H1 (cell line): ENCODE results near the gene CCDC148. TPM values are rescaled to one million over a fixed set of nuclear protein-coding genes. Genes with fewer than 3 reads are reported as not detected.

ENCODE experiments used
- CTCF ChIA-PET: fragments of 300-600 bp; sonication (Branson Sonifier 250); formaldehyde crosslinking; loops from one replicate; lab custom pipeline; 2021; ENCODE audit not compliant: partially characterized antibody; lab: Charles Lee
- POLR2A ChIA-PET: fragments of 300-600 bp; sonication (Branson Sonifier 250); formaldehyde crosslinking; loops from one replicate; lab custom pipeline; 2021; ENCODE audit warnings: inconsistent platforms; ENCODE audit not compliant: partially characterized antibody; lab: Charles Lee
- DNase-seq, 2 experiments: peaks; one replicate each; pipeline versions ENCODE4 v3.0.0 to v3.0.0-alpha.2; 2010 to 2022; ENCODE audit warnings: low spot score in 2 of 2, low read depth in 1 of 2, mixed read lengths in 1 of 2
- FAIRE-seq: peaks from 2 replicates; lab custom pipeline; 2011; peaks lifted over from hg19 to GRCh38; lab: Jason Lieb, UNC
- H2AFZ ChIP-seq: 2 replicates; pipeline ENCODE4 v1.8.1; 2012; ENCODE audit warnings: low read length, inconsistent platforms
- H2AK5ac ChIP-seq: 2 replicates; pipeline ENCODE4 v1.6.1; 2013; ENCODE audit warnings: low read depth, low read length
- H2BK120ac ChIP-seq: replicated peaks from 2 replicates; pipeline ENCODE3; 2013; ENCODE audit warnings: low read depth, low read length, inconsistent platforms
- H2BK12ac ChIP-seq: 2 replicates; pipeline ENCODE4 v1.6.1; 2013; ENCODE audit warnings: low read depth, low read length
- H2BK15ac ChIP-seq: 2 replicates; pipeline ENCODE4 v1.6.1; 2013; ENCODE audit warnings: low read length
- H2BK20ac ChIP-seq: 2 replicates; pipeline ENCODE4 v1.6.1; 2013; ENCODE audit warnings: low read length
- H2BK5ac ChIP-seq: 2 replicates; pipeline ENCODE4 v1.6.1; 2013; ENCODE audit warnings: low read depth, low read length
- H3K14ac ChIP-seq: 2 replicates; pipeline ENCODE4 v1.6.1; 2013; ENCODE audit warnings: inconsistent platforms; ENCODE audit not compliant: insufficient read length
- H3K18ac ChIP-seq: 2 replicates; pipeline ENCODE4 v1.6.1; 2013; ENCODE audit warnings: low read length; ENCODE audit errors: extremely low read depth
- H3K23ac ChIP-seq: 2 replicates; pipeline ENCODE4 v1.6.1; 2013; ENCODE audit warnings: inconsistent platforms; ENCODE audit not compliant: insufficient read length
- H3K23me2 ChIP-seq: 2 replicates; pipeline ENCODE4 v1.6.1; 2013; ENCODE audit warnings: low read depth, low read length
- H3K27ac ChIP-seq: 2 replicates; pipeline ENCODE4 v1.6.1; 2011; ENCODE audit warnings: low read depth, low read length, inconsistent platforms
- H3K27me3 ChIP-seq, 4 experiments: replicated peaks in 1 of 4; 1 replicate in 1 of 4; 2 replicates in 3 of 4; pipeline versions ENCODE4 v1.6.1 to v1.8.1; 2011 to 2013; ENCODE audit warnings: low read length in 3 of 4, mild to moderate bottlenecking in 3 of 4, inconsistent platforms in 2 of 4, mixed read lengths in 2 of 4, moderate library complexity in 1 of 4; ENCODE audit not compliant: control insufficient read depth in 3 of 4, insufficient read depth in 3 of 4; ENCODE audit errors: extremely low read depth in 1 of 4
- H3K36me3 ChIP-seq, 4 experiments: 2 replicates each; pipeline versions ENCODE4 v1.6.1 to v1.8.1; 2011 to 2013; ENCODE audit warnings: mild to moderate bottlenecking in 4 of 4, low read length in 3 of 4, moderate library complexity in 2 of 4, control low read depth in 1 of 4, inconsistent platforms in 1 of 4; ENCODE audit not compliant: insufficient read depth in 4 of 4, control insufficient read depth in 2 of 4
- H3K4ac ChIP-seq: replicated peaks from 2 replicates; pipeline ENCODE3; 2013; ENCODE audit warnings: low read length, low read depth, mixed read lengths, inconsistent platforms; ENCODE audit not compliant: insufficient read length
- H3K4me1 ChIP-seq, 4 experiments: replicated peaks in 1 of 4; 1 replicate in 1 of 4; 2 replicates in 3 of 4; pipeline versions ENCODE4 v1.6.1 to v1.8.1; 2011 to 2013; ENCODE audit warnings: low read length in 3 of 4, inconsistent platforms in 2 of 4, mixed read lengths in 1 of 4; ENCODE audit not compliant: insufficient read depth in 4 of 4, control insufficient read depth in 3 of 4
- H3K4me2 ChIP-seq, 2 experiments: 2 replicates each; pipeline versions ENCODE4 v1.6.1 to v1.8.1; 2011 to 2013; ENCODE audit warnings: low read depth in 2 of 2, low read length in 2 of 2, control low read depth in 1 of 2, inconsistent platforms in 1 of 2, mild to moderate bottlenecking in 1 of 2; ENCODE audit not compliant: insufficient read depth in 1 of 2
- H3K4me3 ChIP-seq, 4 experiments: fragments of 200-600, 300-600 bp in 1 of 4; sonication (generic), shearing (Covaris generic), sonication (Bioruptor Twin) in 1 of 4; 2 replicates each; pipeline versions ENCODE4 v1.5.1 to v1.8.1; 2011 to 2016; ENCODE audit warnings: low read length in 4 of 4, low read depth in 3 of 4, control low read depth in 2 of 4, inconsistent platforms in 2 of 4, mild to moderate bottlenecking in 2 of 4, mixed read lengths in 1 of 4, moderate library complexity in 1 of 4; ENCODE audit not compliant: insufficient read depth in 2 of 4; ENCODE audit errors: extremely low read depth in 1 of 4
- H3K56ac ChIP-seq: replicated peaks from 2 replicates; pipeline ENCODE3; 2013; ENCODE audit warnings: low read depth, mild to moderate bottlenecking, mixed read lengths, low read length, inconsistent platforms; ENCODE audit not compliant: insufficient read length
- H3K79me1 ChIP-seq: 2 replicates; pipeline ENCODE4 v1.6.1; 2013; ENCODE audit warnings: low read depth, low read length, control low read depth
- H3K79me2 ChIP-seq, 2 experiments: 2 replicates each; pipeline versions ENCODE4 v1.6.1 to v1.8.1; 2012 to 2013; ENCODE audit warnings: low read length in 2 of 2, mild to moderate bottlenecking in 2 of 2, inconsistent platforms in 1 of 2; ENCODE audit not compliant: insufficient read depth in 2 of 2, control insufficient read depth in 1 of 2
- H3K9ac ChIP-seq, 4 experiments: replicated peaks in 1 of 4; 1 replicate in 1 of 4; 2 replicates in 3 of 4; pipeline versions ENCODE4 v1.6.1 to v1.8.1; 2011 to 2013; ENCODE audit warnings: low read depth in 3 of 4, low read length in 3 of 4, control low read depth in 2 of 4, mild to moderate bottlenecking in 2 of 4, moderate library complexity in 2 of 4, inconsistent platforms in 1 of 4; ENCODE audit errors: extremely low read depth in 1 of 4
- H3K9me3 ChIP-seq, 2 experiments: 2 replicates each; pipeline versions ENCODE4 v1.6.1 to v1.8.1; 2012 to 2013; ENCODE audit warnings: mild to moderate bottlenecking in 2 of 2, moderate library complexity in 2 of 2, control low read depth in 1 of 2, inconsistent platforms in 1 of 2, low read depth in 1 of 2, low read length in 1 of 2, mixed read lengths in 1 of 2; ENCODE audit not compliant: insufficient read depth in 2 of 2
- H4K20me1 ChIP-seq, 2 experiments: replicated peaks in 1 of 2; 2 replicates each; pipeline versions ENCODE3 to v1.8.1; 2011 to 2013; ENCODE audit warnings: inconsistent platforms in 2 of 2, low read length in 2 of 2, mild to moderate bottlenecking in 1 of 2; ENCODE audit not compliant: insufficient read depth in 2 of 2, control insufficient read depth in 1 of 2
- H4K5ac ChIP-seq: 2 replicates; pipeline ENCODE4 v1.6.1; 2013; ENCODE audit warnings: low read length, low read depth, mixed read lengths, inconsistent platforms; ENCODE audit not compliant: insufficient read length
- H4K8ac ChIP-seq: 2 replicates; pipeline ENCODE4 v1.8.0; 2013; ENCODE audit warnings: mild to moderate bottlenecking, moderate library complexity, low read length, inconsistent platforms; ENCODE audit not compliant: insufficient read depth; ENCODE audit errors: extremely low read depth
- H4K91ac ChIP-seq: replicated peaks from 2 replicates; pipeline ENCODE3; 2013; ENCODE audit warnings: low read length, mixed read lengths, inconsistent platforms; ENCODE audit not compliant: insufficient read length
- BRCA1 ChIP-seq: IDR thresholded peaks from 2 replicates; pipeline ENCODE4 v1.6.1; 2012; ENCODE audit warnings: low read depth, low read length, improper control_type of control experiment
- EGR1 ChIP-seq: IDR thresholded peaks from 2 replicates; pipeline ENCODE4 v1.6.1; 2011; ENCODE audit warnings: low read depth, low read length, borderline replicate concordance
- HDAC6 ChIP-seq: IDR thresholded peaks from one replicate; pipeline ENCODE4 v1.7.1; 2012; ENCODE audit warnings: low read depth, mild to moderate bottlenecking, inconsistent platforms, low read length, moderate library complexity
- JUN ChIP-seq: IDR thresholded peaks from 2 replicates; pipeline ENCODE4 v1.6.1; 2011; ENCODE audit warnings: low read depth, mild to moderate bottlenecking, improper control_type of control experiment, low read length
- POLR2A ChIP-seq, 2 experiments: IDR thresholded peaks; 1 replicate in 1 of 2; 2 replicates in 1 of 2; pipeline ENCODE4 v1.6.1; 2011; ENCODE audit warnings: low read depth in 2 of 2, low read length in 2 of 2, mild to moderate bottlenecking in 2 of 2; ENCODE audit errors: control extremely low read depth in 1 of 2
- SP4 ChIP-seq: IDR thresholded peaks from 2 replicates; pipeline ENCODE4 v1.6.1; 2012; ENCODE audit warnings: low read length, inconsistent platforms
- TAF1 ChIP-seq: IDR thresholded peaks from 2 replicates; pipeline ENCODE4 v1.6.1; 2011; ENCODE audit warnings: mild to moderate bottlenecking, low read depth, low read length
- WGBS, 2 experiments: shearing (Covaris generic) in 1 of 2; methylation state at CpG; one replicate each; pipeline versions ENCODE4 v1.1.6 to v1.1.7; 2013 to 2015; ENCODE audit warnings: low lambda C conversion rate in 2 of 2, mixed read lengths in 2 of 2, inconsistent platforms in 1 of 2, low coverage in 1 of 2, missing lambda C conversion rate in 1 of 2; ENCODE audit not compliant: insufficient replicate concordance in 2 of 2, insufficient coverage in 1 of 2, insufficient read length in 1 of 2; ENCODE audit errors: extremely low coverage in 1 of 2, missing lambda C conversion rate in 1 of 2; 5-methylcytosine and 5-hydroxymethylcytosine counted together
- polyA plus RNA-seq, 7 experiments: library from polyadenylated mRNA; depleted of rRNA in 3 of 7; stranded (reverse) in 5 of 7; unstranded in 2 of 7; fragments of >200 nt in 5 of 7; fragments of 200-250 nt in 2 of 7; gene quantifications; 1 replicate in 5 of 7; 2 replicates in 1 of 7; 4 replicates in 1 of 7; pipeline versions ENCODE4 v1.2.1 to v1.2.3, GENCODE V29; 2011 to 2013; ENCODE audit warnings: missing spikeins in 2 of 7, mixed read lengths in 2 of 7
- total RNA-seq: library from RNA; stranded (reverse); fragmentation: NEBNext Ultra II Directional; extraction: Animal tissue kit (Norgen Biotek cat#: 25700); gene quantifications from 2 replicates; pipeline ENCODE4 v1.2.1, GENCODE V29; 2021

Gene CCDC148
- total and polyA plus RNA-seq, 2 of the 8 experiments (the other 6 are each of a cell fraction or from before 2014, with no cell fraction given) = 0.45 to 1.3 TPM

GRCh38 chr2:158498749-158499136 is 42.2 kb upstream of the CCDC148 start:
- Histone ChIP-seq H4K5ac (no peak overlapping the region), H3K4me2 (no peak overlapping the region), H3K18ac (no peak overlapping the region), H3K79me2 (peaks cover 0 to 87% of the 10 kb centered on the region in 2 experiments; a peak in 3 of 4 replicates), H3K56ac (no peak overlapping the region), H4K8ac (no peak overlapping the region)
- CTCF ChIA-PET = interaction anchor here (0.7 to 1.3 kb wide), 4 partner anchors 25 to 465 kb away, joined by 3 read pairs; no protein-coding TSS in a partner anchor
- no peak for DNase-seq
- TF ChIP-seq HDAC6 (no peak), BRCA1 (no peak), TAF1 (no peak), JUN (no peak), POLR2A (IDR thresholded peaks at IDR 0.05; ENCODE audit: control extremely low read depth in 1 of 2, low read depth in 2 of 2, low read length in 2 of 2) (no peak), SP4 (no peak), EGR1 (no peak)
- TF ChIP-seq, all 59 proteins: peak for 0
- Histone ChIP-seq H3K4me1 (peaks cover 4 to 9% (median 6%) of the 10 kb centered on the region in 4 experiments; a peak in 5 of 7 replicates), H3K4me3 (no peak overlapping the region), H3K9me3 (no peaks in the 10 kb centered on the region), H2AFZ (no peak overlapping the region), H4K20me1 (no peaks in the 10 kb centered on the region), H3K4ac (no peak overlapping the region), H2AK5ac (no peak overlapping the region; the same call in 1 of the 2 replicates), H2BK12ac (no peak overlapping the region), H4K91ac (no peak overlapping the region), H2BK15ac (no peak overlapping the region), H2BK120ac (no peak overlapping the region), H3K79me1 (no peaks in the 10 kb centered on the region), H3K14ac (no peak overlapping the region), H3K36me3 (no peaks in the 10 kb centered on the region), H3K27me3 (no peaks in the 10 kb centered on the region), H3K27ac (no peak overlapping the region), H2BK20ac (no peak overlapping the region), H2BK5ac (no peak overlapping the region), H3K23ac (no peak overlapping the region), H3K9ac (no peak overlapping the region), H3K23me2 (no peaks in the 10 kb centered on the region)
- POLR2A ChIA-PET = interaction anchor here (1.3 kb wide), 1 partner anchor 41 kb away, joined by 3 read pairs; no protein-coding TSS in a partner anchor
- FAIRE-seq = no peak
- 87% methylated on average over 3 of the region's 3 CpGs; no CpG with 5 or more reads in 1 of the 2 experiments for whole genome bisulfite sequencing, 2 experiments
